Erythroblast (primary cell): ENCODE data around the gene WDFY1.

ENCODE experiments used
- GATA1 ChIP-seq: IDR thresholded peaks from 2 replicates; pipeline ENCODE4 v1.6.1; 2011; ENCODE audit warnings: low read depth, mild to moderate bottlenecking, control low read depth, low read length, moderate library complexity
- POLR2A ChIP-seq: IDR thresholded peaks from 2 replicates; pipeline ENCODE4 v1.6.1; 2011; ENCODE audit warnings: mild to moderate bottlenecking, low read length

- TF ChIP-seq POLR2A (no peak), GATA1 (no peak)
These were observed 14.8 kb downstream of the WDFY1 start for GRCh38 chr2:223930103-223930976.
